DOHH2 (cell line): ENCODE data around the gene RHBDL3.

Source experiments
- EZH2phosphoT487 ChIP-seq: fragments of 200-600 bp; sonication (generic); IDR thresholded peaks from 2 replicates; pipeline ENCODE4 v1.6.1; 2017; ENCODE audit warnings: borderline replicate concordance, mild to moderate bottlenecking, antibody characterized with exemption, low read length, moderate library complexity, mixed read lengths
- TF ChIP-seq, protein P1 (sequence below): fragments of 200-600 bp; sonication (generic); IDR thresholded peaks from one replicate; pipeline ENCODE4 v1.5.1; 2014; ENCODE audit warnings: antibody characterized with exemption, mild to moderate bottlenecking, low read depth, low read length; ENCODE audit not compliant: poor library complexity, severe bottlenecking

DNA sequence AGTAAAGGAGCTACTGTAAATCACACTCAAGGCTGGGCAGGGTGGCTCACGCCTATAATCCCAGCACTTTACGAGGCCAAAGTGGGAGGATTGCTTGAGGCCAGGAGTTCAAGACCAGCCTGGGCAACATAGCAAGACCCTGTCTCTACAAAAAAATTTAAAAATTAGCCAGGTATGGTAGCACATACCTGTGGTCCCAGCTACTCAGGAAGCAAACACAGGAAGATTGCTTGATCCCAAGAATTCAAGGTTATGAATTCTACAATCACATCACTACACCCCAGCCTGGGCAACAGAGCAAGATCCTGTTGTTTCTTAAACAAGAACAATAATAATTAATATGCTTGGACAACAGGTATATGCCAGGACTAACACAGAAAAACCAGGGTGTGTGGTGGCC, 13.2 kb downstream of the RHBDL3 start:
- no peak for TF ChIP-seq EZH2phosphoT487
- TF ChIP-seq, protein P1, sequence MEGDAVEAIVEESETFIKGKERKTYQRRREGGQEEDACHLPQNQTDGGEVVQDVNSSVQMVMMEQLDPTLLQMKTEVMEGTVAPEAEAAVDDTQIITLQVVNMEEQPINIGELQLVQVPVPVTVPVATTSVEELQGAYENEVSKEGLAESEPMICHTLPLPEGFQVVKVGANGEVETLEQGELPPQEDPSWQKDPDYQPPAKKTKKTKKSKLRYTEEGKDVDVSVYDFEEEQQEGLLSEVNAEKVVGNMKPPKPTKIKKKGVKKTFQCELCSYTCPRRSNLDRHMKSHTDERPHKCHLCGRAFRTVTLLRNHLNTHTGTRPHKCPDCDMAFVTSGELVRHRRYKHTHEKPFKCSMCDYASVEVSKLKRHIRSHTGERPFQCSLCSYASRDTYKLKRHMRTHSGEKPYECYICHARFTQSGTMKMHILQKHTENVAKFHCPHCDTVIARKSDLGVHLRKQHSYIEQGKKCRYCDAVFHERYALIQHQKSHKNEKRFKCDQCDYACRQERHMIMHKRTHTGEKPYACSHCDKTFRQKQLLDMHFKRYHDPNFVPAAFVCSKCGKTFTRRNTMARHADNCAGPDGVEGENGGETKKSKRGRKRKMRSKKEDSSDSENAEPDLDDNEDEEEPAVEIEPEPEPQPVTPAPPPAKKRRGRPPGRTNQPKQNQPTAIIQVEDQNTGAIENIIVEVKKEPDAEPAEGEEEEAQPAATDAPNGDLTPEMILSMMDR = no peak
